Calu3 (cell line): ENCODE results near the gene CLEC11A. TPM values are rescaled to one million over a fixed set of nuclear protein-coding genes. Genes with fewer than 3 reads are reported as not detected.

ENCODE experiments used
- Bru-seq: library from RNA; stranded (reverse); fragments of 400-500 nt; gene quantifications from one replicate; lab custom pipeline; 2021; lab: Mats Ljungman, UMichigan
- BruChase-seq, 2 experiments: library from RNA; stranded (reverse); fragments of 400-500 nt; gene quantifications; one replicate each; lab custom pipeline; 2021; lab: Mats Ljungman, UMichigan
- BruUV-seq: library from RNA; stranded (reverse); fragments of 400-500 nt; replicated peaks from 2 replicates; lab custom pipeline; 2021; lab: Mats Ljungman, UMichigan
- CTCF ChIA-PET: fragments of 300-600 bp; sonication (Branson Sonifier 250); formaldehyde crosslinking; loops from one replicate; lab custom pipeline; 2022; ENCODE audit warnings: antibody characterized with exemption; lab: Charles Lee
- DNase-seq: peaks from one replicate; pipeline ENCODE4 v3.0.0; 2022
- H3K27ac Mint-ChIP-seq: one replicate; pipeline ENCODE4 v1.8.0; 2022; ENCODE audit warnings: mixed read lengths; ENCODE audit not compliant: unreplicated experiment
- H3K27me3 Mint-ChIP-seq: one replicate; pipeline ENCODE4 v1.8.0; 2022; ENCODE audit warnings: mixed read lengths; ENCODE audit not compliant: unreplicated experiment
- H3K36me3 Mint-ChIP-seq: one replicate; pipeline ENCODE4 v1.8.0; 2022; ENCODE audit warnings: mild to moderate bottlenecking, moderate library complexity, mixed read lengths; ENCODE audit not compliant: insufficient read depth, unreplicated experiment
- H3K4me1 Mint-ChIP-seq: one replicate; pipeline ENCODE4 v1.8.0; 2022; ENCODE audit warnings: mild to moderate bottlenecking, low read depth, mixed read lengths; ENCODE audit not compliant: unreplicated experiment
- H3K4me3 Mint-ChIP-seq: one replicate; pipeline ENCODE4 v1.8.0; 2022; ENCODE audit warnings: mild to moderate bottlenecking, low read depth, moderate library complexity, mixed read lengths; ENCODE audit not compliant: unreplicated experiment
- H3K9me3 Mint-ChIP-seq: one replicate; pipeline ENCODE4 v1.8.0; 2022; ENCODE audit warnings: low read depth, mixed read lengths; ENCODE audit not compliant: unreplicated experiment
- CTCF ChIP-seq: fragments of 200-600 bp; IDR thresholded peaks from one replicate; pipeline ENCODE4 v1.8.0; 2022; ENCODE audit warnings: antibody characterized with exemption; ENCODE audit not compliant: unreplicated experiment
- intact Hi-C: fragments of 100-400 bp; cut with micrococcal nuclease; formaldehyde crosslinking; loops from one replicate; pipeline ENCODE4 v1.10.0; 2022; ENCODE audit not compliant: unreplicated experiment
- long read RNA-seq: library from polyadenylated mRNA; stranded (forward); transcript quantifications from one replicate; pipeline ENCODE4 v2.0.0, GENCODE V29; 2022
- total RNA-seq: library from RNA; stranded (reverse); gene quantifications from 2 replicates; pipeline ENCODE4 v1.2.3, GENCODE V29; 2022

CLEC11A gene
- total RNA-seq, result 2.3 and 2.4 TPM in 2 replicates
- Bru-seq, nascent RNA, result percentile 35 among the genes with signal in this experiment
- percentile 41 among the genes with signal in this experiment for BruChase-seq, experiment 1, labeled RNA remaining after a 6-hour chase
- BruChase-seq, experiment 2, labeled RNA remaining after a 2-hour chase, result percentile 25 among the genes with signal in this experiment
- long read RNA-seq, partial matches to known transcripts, result 0 of 9 reads
- long read RNA-seq, other reads (novel, unspliced or antisense), result 9 of 9 reads

- BruUV-seq, result no TSS peak
- Mint-ChIP-seq H3K27me3 (peaks cover 78% of the 10 kb centered on the region), H3K4me3 (peak within 1 kb of the TSS; percentile 94), H3K9me3 (no peaks in the 10 kb centered on the region), H3K36me3 (peaks cover 44% of the 10 kb centered on the region), H3K4me1 (no peaks in the 10 kb centered on the region), H3K27ac (peak within 1 kb of the TSS; percentile 78)
- intact Hi-C loops, result no loop called here
- no peak for TF ChIP-seq CTCF
- DNase-seq, result no peak
- CTCF ChIA-PET, result no interaction called here
Observed at GRCh38 chr19:50723069-50723468, at the start of gene CLEC11A. TSS of gene CLEC11A (plus strand) at chr19:50723364. CDS start at chr19:50723526, 162 bp downstream.

- DNase-seq, result no peak
- Mint-ChIP-seq H3K4me3 (no peak overlapping the region), H3K27ac (no peak overlapping the region), H3K36me3 (peaks cover 11% of the 10 kb centered on the region), H3K9me3 (no peaks in the 10 kb centered on the region), H3K4me1 (no peaks in the 10 kb centered on the region), H3K27me3 (peaks cover 86% of the 10 kb centered on the region)
- intact Hi-C loops, result no loop called here
- no peak for TF ChIP-seq CTCF
- no TSS peak for BruUV-seq
- CTCF ChIA-PET, result no interaction called here
Observed at GRCh38 chr19:50676625-50677197, 46.5 kb upstream of the CLEC11A start.

GRCh38 chr19:50677636-50678035 is 45.5 kb upstream of the CLEC11A start:
- peaks cover 11% of the 10 kb centered on the region for H3K36me3 Mint-ChIP-seq

GRCh38 chr19:50678323-50678722 is 44.8 kb upstream of the CLEC11A start:
- H3K36me3 Mint-ChIP-seq, result peaks cover 6% of the 10 kb centered on the region

More at GRCh38 chr19:50677636-50678035, 45.5 kb upstream of the CLEC11A start:
- no peak for DNase-seq
- peaks cover 86% of the 10 kb centered on the region for H3K27me3 Mint-ChIP-seq
- TF ChIP-seq CTCF, result no peak
- no peak overlapping the region for H3K4me3 Mint-ChIP-seq
- H3K4me1 Mint-ChIP-seq, result no peaks in the 10 kb centered on the region
- H3K27ac Mint-ChIP-seq, result no peak overlapping the region
- CTCF ChIA-PET, result no interaction called here
- no peaks in the 10 kb centered on the region for H3K9me3 Mint-ChIP-seq
- BruUV-seq, result no TSS peak
- intact Hi-C loops, result no loop called here

More at GRCh38 chr19:50678323-50678722, 44.8 kb upstream of the CLEC11A start:
- intact Hi-C loops, result no loop called here
- Mint-ChIP-seq H3K27me3 (peaks cover 86% of the 10 kb centered on the region), H3K4me1 (no peaks in the 10 kb centered on the region), H3K4me3 (no peak overlapping the region), H3K9me3 (no peaks in the 10 kb centered on the region), H3K27ac (no peak overlapping the region)
- no TSS peak for BruUV-seq
- CTCF ChIA-PET, result no interaction called here
- no peak for DNase-seq
- TF ChIP-seq CTCF, result no peak
